Renal pelvis (tissue), 4 donors: Measurements from ENCODE around the gene ZSWIM8. TPM values are rescaled to one million over a fixed set of nuclear protein-coding genes. Genes with fewer than 3 reads are reported as not detected.
"Not testable (repeated sequence)": the region's sequence is repeated elsewhere in the genome, so short reads cannot be mapped to it uniquely, and the experiment has no call there.

Experiments
- DNase-seq: peaks from one replicate; pipeline ENCODE4 v3.0.0-alpha.2; 2013
- polyA plus RNA-seq, 3 donors: library from polyadenylated mRNA; unstranded; fragments of 120-200 nt; gene quantifications; one replicate each; pipeline ENCODE4 v1.2.1, GENCODE V29; 2013; ENCODE audit not compliant: insufficient read length in 3 of 3

Gene ZSWIM8
- polyA plus RNA-seq, 3 donors, result 98.2 to 126 (median 125) TPM

- no peak for DNase-seq
Measured at GRCh38 chr10:73768881-73769280, 16.5 kb upstream of the ZSWIM8 start.

- no peak for DNase-seq
Measured at GRCh38 chr10:73769396-73769795, 16.0 kb upstream of the ZSWIM8 start.

- no peak for DNase-seq
Measured at GRCh38 chr10:73771722-73772280, 13.6 kb upstream of the ZSWIM8 start.

GRCh38 chr10:73772281-73773151 is 12.9 kb upstream of the ZSWIM8 start:
- DNase-seq, result peak; percentile 85

GRCh38 chr10:73773152-73773879 is 12.1 kb upstream of the ZSWIM8 start:
- no peak for DNase-seq

GRCh38 chr10:73774637-73775036 is 10.8 kb upstream of the ZSWIM8 start:
- DNase-seq, result no peak

- no peak for DNase-seq
Measured at GRCh38 chr10:73779018-73779417, 6.4 kb upstream of the ZSWIM8 start.

GRCh38 chr10:73779539-73780197 is 5.7 kb upstream of the ZSWIM8 start:
- no peak for DNase-seq

GRCh38 chr10:73780301-73780700 is 5.1 kb upstream of the ZSWIM8 start:
- DNase-seq, result no peak

- no peak for DNase-seq
Measured at GRCh38 chr10:73780966-73781365, 4.4 kb upstream of the ZSWIM8 start.

GRCh38 chr10:73781548-73781878 is 3.9 kb upstream of the ZSWIM8 start:
- DNase-seq, result no peak

- DNase-seq, result peak; percentile 91
Measured at GRCh38 chr10:73781879-73782748, 3.3 kb upstream of the ZSWIM8 start, which contains the start of gene CHCHD1. TSS of gene CHCHD1 (plus strand) at chr10:73782048. CDS start at chr10:73782076, 28 bp downstream.

- no peak for DNase-seq
Measured at GRCh38 chr10:73782749-73783085, 2.7 kb upstream of the ZSWIM8 start.

GRCh38 chr10:73785721-73786511 is 510 bp downstream of the ZSWIM8 start:
- DNase-seq, result peak; percentile 31

- no peak for DNase-seq
Measured at GRCh38 chr10:73786512-73786885, 1.1 kb downstream of the ZSWIM8 start.

- DNase-seq, result not testable (repeated sequence)
Measured at GRCh38 chr10:73787031-73787800, 1.8 kb downstream of the ZSWIM8 start.

- no peak for DNase-seq
Measured at GRCh38 chr10:73788864-73789658, 3.7 kb downstream of the ZSWIM8 start.

GRCh38 chr10:73789659-73790055 is 4.3 kb downstream of the ZSWIM8 start:
- no peak for DNase-seq
